Psoas muscle (tissue), 8 donors: ENCODE results near the gene TPSAB1. TPM values are rescaled to one million over a fixed set of nuclear protein-coding genes. Genes with fewer than 3 reads are reported as not detected.
"Not testable (repeated sequence)": the region's sequence is repeated elsewhere in the genome, so short reads cannot be mapped to it uniquely, and the experiment has no call there.

Source experiments
- ATAC-seq, 4 donors: fragments of 200-7000 bp; cut with Tn5 transposase; one replicate each; pipeline ENCODE4 v1.9.1; 2020; ENCODE audit warnings: moderate library complexity in 3 of 4, mild to moderate bottlenecking in 2 of 4
- DNase-seq, 2 donors: peaks; one replicate each; pipeline ENCODE4 v3.0.0-alpha.2; 2020
- H3K27ac ChIP-seq: fragments of 200-600 bp; one replicate; pipeline ENCODE4 v1.8.0; 2022
- H3K27me3 ChIP-seq, 3 donors: fragments of 200-600 bp in 1 of 3; one replicate each; pipeline versions ENCODE4 v1.6.1 to v1.8.0; 2013 to 2022; ENCODE audit warnings: low read length in 2 of 3, mild to moderate bottlenecking in 2 of 3, moderate library complexity in 1 of 3; ENCODE audit not compliant: insufficient read depth in 3 of 3
- H3K36me3 ChIP-seq, 2 donors: fragments of 200-600 bp in 1 of 2; one replicate each; pipeline versions ENCODE4 v1.6.1 to v1.8.0; 2013 to 2022; ENCODE audit warnings: low read depth in 1 of 2, mild to moderate bottlenecking in 1 of 2, moderate library complexity in 1 of 2; ENCODE audit not compliant: insufficient read depth in 1 of 2
- H3K4me1 ChIP-seq: fragments of 200-600 bp; one replicate; pipeline ENCODE4 v1.8.0; 2022
- H3K4me3 ChIP-seq: fragments of 200-600 bp; one replicate; pipeline ENCODE4 v1.8.0; 2022; ENCODE audit warnings: mild to moderate bottlenecking
- H3K9me3 ChIP-seq: fragments of 200-600 bp; one replicate; pipeline ENCODE4 v1.8.0; 2022
- CTCF ChIP-seq: fragments of 200-600 bp; IDR thresholded peaks from one replicate; pipeline ENCODE4 v1.8.0; 2022; ENCODE audit warnings: antibody characterized with exemption
- WGBS, 3 donors: extraction: QIAGEN DNeasy Blood & Tissue Kit; methylation state at CpG; one replicate each; pipeline versions ENCODE4 v1.1.6 to v1.1.7; 2013; 5-methylcytosine and 5-hydroxymethylcytosine counted together
- intact Hi-C, 2 donors: fragments of 100-400 bp; cut with DNase I; formaldehyde crosslinking; loops; one replicate each; pipeline versions ENCODE4 v1.11.0 to v1.14.2; 2022
- polyA plus RNA-seq, 3 donors: library from polyadenylated mRNA; stranded (reverse); fragments of 200-250 nt; gene quantifications; one replicate each; pipeline ENCODE4 v1.2.3, GENCODE V29; 2013
- total RNA-seq, 4 donors: library from RNA; stranded (reverse); fragmentation: NEBNext Ultra II Directional in 2 of 4; extraction: Animal tissue kit (Norgen Biotek cat#: 25700) in 2 of 4; gene quantifications; one replicate each; pipeline versions ENCODE4 v1.2.1 to v1.2.4, GENCODE V29; 2021 to 2023
- donor health status: healthy with polysubstance abuse.
- donor health status: DM: no; HTN: no; CAD: no; lungs with moderate emphysema.
- donor health status: Bipolar disorder and iron deficiency.
- donor health status: healthy.
- donor health status: DM: yes; HTN: yes; CAD: no.
- donor health status: DM: no; HTN: no; CAD: no.
- donor health status: DM: no; HTN: no; CAD: no.
- donor health status: DM: yes; HTN: yes; CAD: no.

Gene TPSAB1
- total and polyA plus RNA-seq, 7 donors = 1.3 to 8.9 (median 4.0) TPM

DNA sequence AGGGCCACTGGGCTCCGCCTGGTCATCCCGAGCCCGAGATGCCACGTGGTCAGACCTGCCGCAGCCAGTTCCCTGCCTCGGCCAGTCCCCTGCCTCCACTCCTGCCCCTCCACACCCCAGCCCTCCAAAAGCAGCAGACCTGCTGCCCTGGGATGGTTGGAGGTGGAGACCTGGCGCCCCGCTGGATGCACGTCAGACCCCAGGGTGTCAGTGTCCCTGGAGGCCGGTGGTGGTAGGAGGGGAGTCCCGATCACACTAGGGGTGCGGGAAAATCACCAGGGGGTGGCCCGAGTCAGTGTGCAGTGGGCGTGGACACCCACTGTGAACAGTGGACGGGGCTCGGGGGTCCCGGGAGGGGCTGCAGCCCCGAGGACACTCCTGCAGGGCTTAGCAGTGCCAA, 42.3 kb upstream of the TPSAB1 start:
- intact Hi-C loops = loop anchor here in 1 of 2 donors (5.0 kb wide), 1 partner anchor 81 kb away; no protein-coding TSS in a partner anchor
- WGBS, 3 donors = 79 to 87% (median 84%) methylated on average over 13 to 18 of the region's 18 CpGs

GRCh38 chr16:1198671-1199346, 41.7 kb upstream of the TPSAB1 start:
- intact Hi-C loops = loop anchor here in 1 of 2 donors (5.0 kb wide), 1 partner anchor 82 kb away; no protein-coding TSS in a partner anchor
- not testable (repeated sequence) for H3K4me1 ChIP-seq, ATAC-seq, DNase-seq, H3K9me3 ChIP-seq, H3K36me3 ChIP-seq, H3K4me3 ChIP-seq, H3K27ac ChIP-seq
- H3K27me3 ChIP-seq = peaks cover 0 to 30% (median 8%) of the 10 kb centered on the region in 3 donors
- WGBS, 3 donors = 86 to 91% (median 89%) methylated on average over 34 to 44 of the region's 44 CpGs

More for the DNA sequence above, 42.3 kb upstream of the TPSAB1 start:
- Histone ChIP-seq H3K27ac (no peak overlapping the region), H3K4me1 (no peaks in the 10 kb centered on the region), H3K9me3 (no peaks in the 10 kb centered on the region), H3K36me3 (no peaks in the 10 kb centered on the region), H3K27me3 (peaks cover 0 to 34% (median 8%) of the 10 kb centered on the region in 3 donors), H3K4me3 (no peak overlapping the region)
- no peak for TF ChIP-seq CTCF
- ATAC-seq (no peak), DNase-seq (no peak)

GRCh38 chr16:1199347-1200013, 41.0 kb upstream of the TPSAB1 start:
- no peak for ATAC-seq
- no peak for TF ChIP-seq CTCF

DNA sequence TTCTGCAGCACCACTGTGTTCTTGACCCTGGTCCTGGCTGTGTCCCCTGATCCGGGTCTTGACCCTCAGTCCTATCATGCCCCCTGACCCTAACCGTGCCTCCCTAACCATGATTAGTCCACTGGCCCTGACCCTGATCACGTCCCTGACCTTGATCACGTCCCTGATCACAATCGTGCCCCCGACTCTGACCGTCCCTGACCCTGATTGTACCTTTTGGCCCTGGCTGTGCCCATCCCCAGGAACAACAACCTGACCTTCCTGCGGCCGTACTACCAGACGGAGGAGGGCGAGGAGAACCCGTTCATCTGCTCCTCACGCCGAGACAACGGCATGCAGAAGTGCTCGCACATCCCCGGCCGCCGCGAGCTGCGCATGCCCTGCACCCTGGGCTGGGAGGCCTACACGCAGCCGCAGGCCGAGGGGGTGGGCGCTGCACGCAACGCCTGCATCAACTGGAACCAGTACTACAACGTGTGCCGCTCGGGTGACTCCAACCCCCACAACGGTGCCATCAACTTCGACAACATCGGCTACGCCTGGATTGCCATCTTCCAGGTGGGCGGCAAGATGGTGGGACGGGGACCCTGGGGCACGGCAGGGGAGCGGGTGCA, 40.4 kb upstream of the TPSAB1 start:
- Histone ChIP-seq H3K4me1 (no peaks in the 10 kb centered on the region), H3K27me3 (peaks cover 0 to 26% (median 6%) of the 10 kb centered on the region in 3 donors), H3K36me3 (no peaks in the 10 kb centered on the region), H3K27ac (no peak overlapping the region), H3K9me3 (no peaks in the 10 kb centered on the region), H3K4me3 (no peak overlapping the region)
- 91 to 93% (median 92%) methylated on average over 38 of the region's 38 CpGs for WGBS, 3 donors
- DNase-seq (no peak), ATAC-seq (no peak)
- no peak for TF ChIP-seq CTCF
- intact Hi-C loops = no loop called here

More at GRCh38 chr16:1199347-1200013, 41.0 kb upstream of the TPSAB1 start:
- Histone ChIP-seq H3K36me3 (no peaks in the 10 kb centered on the region), H3K9me3 (no peaks in the 10 kb centered on the region), H3K4me3 (no peak overlapping the region), H3K4me1 (no peaks in the 10 kb centered on the region), H3K27ac (no peak overlapping the region), H3K27me3 (peaks cover 0 to 30% (median 6%) of the 10 kb centered on the region in 3 donors)
- no peak for DNase-seq
- intact Hi-C loops = loop anchor here in 1 of 2 donors (5.0 kb wide), 1 partner anchor 82 kb away; no protein-coding TSS in a partner anchor
- 77 to 83% (median 80%) methylated on average over 10 to 15 of the region's 19 CpGs for WGBS, 3 donors

DNA sequence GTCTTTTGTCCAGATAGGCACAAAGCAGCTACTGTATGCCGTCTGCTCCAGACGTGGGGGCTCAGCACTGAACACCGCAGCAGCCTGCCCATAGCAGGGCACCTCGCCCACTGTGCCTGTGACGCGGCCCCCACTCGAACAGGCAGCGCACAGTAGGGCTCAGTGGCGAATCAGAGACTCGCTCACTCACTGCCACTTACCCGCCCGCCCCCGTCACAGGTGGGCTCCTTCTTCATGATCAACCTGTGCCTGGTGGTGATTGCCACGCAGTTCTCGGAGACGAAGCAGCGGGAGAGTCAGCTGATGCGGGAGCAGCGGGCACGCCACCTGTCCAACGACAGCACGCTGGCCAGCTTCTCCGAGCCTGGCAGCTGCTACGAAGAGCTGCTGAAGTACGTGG, 39.1 kb upstream of the TPSAB1 start:
- no peak for TF ChIP-seq CTCF
- 83 to 90% (median 84%) methylated on average over 25 of the region's 25 CpGs for WGBS, 3 donors
- Histone ChIP-seq H3K9me3 (no peaks in the 10 kb centered on the region), H3K4me1 (no peaks in the 10 kb centered on the region), H3K36me3 (no peaks in the 10 kb centered on the region), H3K27me3 (peaks cover 0 to 17% (median 4%) of the 10 kb centered on the region in 3 donors), H3K27ac (no peak overlapping the region), H3K4me3 (no peak overlapping the region)
- DNase-seq (no peak), ATAC-seq (no peak)
- intact Hi-C loops = no loop called here
